HCT116 (cell line): Measurements from ENCODE around the gene CSHL1. TPM values are rescaled to one million over a fixed set of nuclear protein-coding genes. Genes with fewer than 3 reads are reported as not detected.

Experiments used
- ATAC-seq: fragments of 200-7000 bp; cut with Tn5 transposase; 2 replicates; pipeline ENCODE4 v1.9.1; 2020; ENCODE audit warnings: mild to moderate bottlenecking, moderate library complexity
- BruUV-seq: library from RNA; stranded (reverse); fragments of 400-500 nt; replicated peaks from 2 replicates; lab custom pipeline; 2021; lab: Mats Ljungman, UMichigan
- CTCF ChIA-PET: fragments of 300-600 bp; sonication (Branson Sonifier 250); formaldehyde crosslinking; loops from one replicate; lab custom pipeline; 2021; ENCODE audit warnings: antibody characterized with exemption; lab: Charles Lee
- POLR2A ChIA-PET: fragments of 300-600, 350-600 bp; sonication (Branson Sonifier 250); formaldehyde crosslinking; loops from one replicate; lab custom pipeline; 2021; ENCODE audit warnings: antibody characterized with exemption; lab: Charles Lee
- RAD21 ChIA-PET, 2 experiments: fragments of 300-600 bp; sonication (Branson Sonifier 250); formaldehyde crosslinking; loops; one replicate each; lab custom pipeline; 2023; ENCODE audit warnings: low total read pairs in 2 of 2; ENCODE audit not compliant: uncharacterized antibody in 2 of 2, unreplicated experiment in 2 of 2, low non-redundant PET in 1 of 2; lab: Charles Lee
- DNase-seq: peaks from one replicate; pipeline ENCODE4 v3.0.0-alpha.2; 2010; ENCODE audit warnings: low read depth, low spot score
- H2AFZ ChIP-seq: fragments of 200-600 bp; shearing (Covaris generic), sonication (generic); 2 replicates; pipeline ENCODE4 v1.6.1; 2017; ENCODE audit warnings: low read depth, mixed run types, mixed read lengths, antibody characterized with exemption, low read length; ENCODE audit not compliant: poor library complexity, severe bottlenecking
- H3K27ac ChIP-seq: 2 replicates; pipeline ENCODE4 v1.5.1; 2012; ENCODE audit warnings: low read depth, low read length
- H3K27me3 ChIP-seq: fragments of 200-600 bp; sonication (generic); 2 replicates; pipeline ENCODE4 v1.6.1; 2016; ENCODE audit warnings: mixed run types, low read length, mixed read lengths; ENCODE audit not compliant: insufficient read depth
- H3K36me3 ChIP-seq, 2 experiments: fragments of 200-500 bp in 1 of 2; fragments of 200-600 bp in 1 of 2; sonication (Bioruptor generic) in 1 of 2; sonication (generic) in 1 of 2; 2 replicates each; pipeline versions ENCODE4 v1.5.1 to v1.6.1; 2014 to 2016; ENCODE audit warnings: low read length in 2 of 2, inconsistent platforms in 1 of 2, mixed read lengths in 1 of 2, mixed run types in 1 of 2; ENCODE audit not compliant: insufficient read depth in 2 of 2, control insufficient read depth in 1 of 2
- H3K4me1 ChIP-seq, 2 experiments: fragments of 200-600 bp in 1 of 2; sonication (generic) in 1 of 2; 2 replicates each; pipeline versions ENCODE4 v1.5.1 to v1.6.1; 2012 to 2017; ENCODE audit warnings: low read length in 2 of 2, inconsistent platforms in 1 of 2, mild to moderate bottlenecking in 1 of 2, mixed read lengths in 1 of 2, mixed run types in 1 of 2, moderate library complexity in 1 of 2; ENCODE audit not compliant: insufficient read depth in 2 of 2, control insufficient read depth in 1 of 2
- H3K4me2 ChIP-seq: fragments of 200-600 bp; sonication (generic); 2 replicates; pipeline ENCODE4 v1.6.1; 2017; ENCODE audit warnings: mixed run types, low read length, mixed read lengths
- H3K4me3 ChIP-seq, 2 experiments: fragments of 200-600 bp in 1 of 2; sonication (generic) in 1 of 2; replicated peaks in 1 of 2; 2 replicates each; pipeline ENCODE4 v1.5.1; 2011 to 2016; ENCODE audit warnings: low read length in 2 of 2, control low read depth in 1 of 2, low read depth in 1 of 2, mild to moderate bottlenecking in 1 of 2, mixed read lengths in 1 of 2, mixed run types in 1 of 2
- H3K79me2 ChIP-seq: fragments of 200-600 bp; sonication (generic); 2 replicates; pipeline ENCODE4 v1.6.1; 2017; ENCODE audit warnings: mild to moderate bottlenecking, mixed run types, low read length, moderate library complexity, mixed read lengths; ENCODE audit not compliant: insufficient read depth
- H3K9ac ChIP-seq: fragments of 200-600 bp; sonication (generic); 2 replicates; pipeline ENCODE4 v1.6.1; 2016; ENCODE audit warnings: low read length, mixed read lengths
- H3K9me2 ChIP-seq: fragments of 200-600 bp; sonication (generic), shearing (Covaris generic); 2 replicates; pipeline ENCODE4 v1.6.1; 2017; ENCODE audit warnings: mixed run types, mild to moderate bottlenecking, moderate library complexity; ENCODE audit not compliant: insufficient read depth
- H3K9me3 ChIP-seq, 2 experiments: fragments of 200-500 bp in 1 of 2; fragments of 200-600 bp in 1 of 2; sonication (Bioruptor generic) in 1 of 2; sonication (generic) in 1 of 2; 2 replicates each; pipeline ENCODE4 v1.6.1; 2014 to 2017; ENCODE audit warnings: low read length in 2 of 2, mixed read lengths in 2 of 2, inconsistent platforms in 1 of 2, low read depth in 1 of 2, mild to moderate bottlenecking in 1 of 2, mixed run types in 1 of 2, moderate library complexity in 1 of 2; ENCODE audit not compliant: control insufficient read depth in 1 of 2, insufficient read depth in 1 of 2
- H4K20me1 ChIP-seq: fragments of 200-600 bp; sonication (generic), shearing (Covaris generic); 2 replicates; pipeline ENCODE4 v1.6.1; 2017; ENCODE audit warnings: mixed run types, mild to moderate bottlenecking, moderate library complexity; ENCODE audit not compliant: insufficient read depth
- EZH2phosphoT487 ChIP-seq: fragments of 200-600 bp; IDR thresholded peaks from 2 replicates; pipeline ENCODE4 v1.6.1; 2018; ENCODE audit warnings: antibody characterized with exemption, borderline replicate concordance
- FOSL1 ChIP-seq: IDR thresholded peaks from 2 replicates; pipeline ENCODE4 v1.6.1; 2012; ENCODE audit warnings: low read depth
- JUND ChIP-seq: IDR thresholded peaks from 2 replicates; pipeline ENCODE4 v1.6.1; 2012
- POLR2A ChIP-seq: IDR thresholded peaks from 2 replicates; pipeline ENCODE4 v1.7.0; 2011; ENCODE audit warnings: borderline replicate concordance; ENCODE audit not compliant: insufficient read depth, insufficient read length; ENCODE audit errors: extremely low read depth
- SRF ChIP-seq: IDR thresholded peaks from 2 replicates; pipeline ENCODE4 v1.6.1; 2012; ENCODE audit warnings: low read depth
- TCF7L2 ChIP-seq: IDR thresholded peaks from 2 replicates; pipeline ENCODE4 v1.7.0; 2011; ENCODE audit warnings: borderline replicate concordance, inconsistent platforms; ENCODE audit not compliant: insufficient read depth, insufficient read length; ENCODE audit errors: extremely low read depth
- YY1 ChIP-seq: IDR thresholded peaks from 2 replicates; pipeline ENCODE4 v1.6.1; 2011; ENCODE audit warnings: low read length, low read depth, moderate library complexity, mild to moderate bottlenecking; ENCODE audit not compliant: insufficient replicate concordance; ENCODE audit errors: extremely low read depth
- ZFX ChIP-seq: fragments of 450-650 bp; IDR thresholded peaks from 2 replicates; pipeline ENCODE4 v1.6.1; 2017
- ZNF274 ChIP-seq: fragments of 200-500 bp; sonication (Bioruptor generic); IDR thresholded peaks from 2 replicates; pipeline ENCODE4 v1.6.1; 2014; ENCODE audit warnings: mild to moderate bottlenecking, low read depth, low read length, inconsistent platforms
- intact Hi-C: fragments of 100-400 bp; cut with micrococcal nuclease; formaldehyde crosslinking; loops from 2 replicates; pipeline ENCODE4 v1.10.0; 2022
- total RNA-seq: library from RNA; stranded (reverse); gene quantifications from one replicate; pipeline ENCODE4 v1.2.1, GENCODE V29; 2021; ENCODE audit not compliant: unreplicated experiment
- TF ChIP-seq, protein P1 (sequence below): IDR thresholded peaks from 2 replicates; pipeline ENCODE4 v1.6.1; 2012
- TF ChIP-seq, protein P2 (sequence below): IDR thresholded peaks from 2 replicates; pipeline ENCODE4 v1.6.1; 2012

Gene CSHL1
- total RNA-seq, 1 experiment from 2014 or later: not detected

GRCh38 chr17:63944736-63945499 lies 33.9 kb upstream of the CSHL1 start:
- Histone ChIP-seq H4K20me1 (no peaks in the 10 kb centered on the region), H3K27ac (no peak overlapping the region), H2AFZ (no peak overlapping the region), H3K27me3 (no peaks in the 10 kb centered on the region), H3K9me2 (no peaks in the 10 kb centered on the region), H3K4me2 (no peak overlapping the region), H3K9me3 (no peaks in the 10 kb centered on the region), H3K4me1 (peaks cover 0 to 4% of the 10 kb centered on the region in 2 experiments; a peak in 1 of 4 replicates), H3K4me3 (no peak overlapping the region), H3K9ac (no peak overlapping the region), H3K79me2 (no peaks in the 10 kb centered on the region), H3K36me3 (no peaks in the 10 kb centered on the region)
- RAD21 ChIA-PET: interaction anchor here in 1 of 2 experiments (2.2 kb wide), 1 partner anchor 26 kb away, joined by 20 read pairs; the partner anchor contains the start of gene GH1
- ATAC-seq: no peak
- no peak for DNase-seq
- POLR2A ChIA-PET: no interaction called here
- TF ChIP-seq ZNF274: no peak
- no peak for TF ChIP-seq YY1
- no peak for TF ChIP-seq SRF
- TF ChIP-seq FOSL1: no peak
- TF ChIP-seq, protein P1, sequence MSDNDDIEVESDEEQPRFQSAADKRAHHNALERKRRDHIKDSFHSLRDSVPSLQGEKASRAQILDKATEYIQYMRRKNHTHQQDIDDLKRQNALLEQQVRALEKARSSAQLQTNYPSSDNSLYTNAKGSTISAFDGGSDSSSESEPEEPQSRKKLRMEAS: no peak
- no peak for TF ChIP-seq ZFX
- no peak for TF ChIP-seq JUND
- TF ChIP-seq TCF7L2: no peak
- TF ChIP-seq EZH2phosphoT487: no peak
- TF ChIP-seq POLR2A: no peak
- TF ChIP-seq, protein P2, sequence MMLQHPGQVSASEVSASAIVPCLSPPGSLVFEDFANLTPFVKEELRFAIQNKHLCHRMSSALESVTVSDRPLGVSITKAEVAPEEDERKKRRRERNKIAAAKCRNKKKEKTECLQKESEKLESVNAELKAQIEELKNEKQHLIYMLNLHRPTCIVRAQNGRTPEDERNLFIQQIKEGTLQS: no peak
- CTCF ChIA-PET: interaction anchor here (1.5 to 2.9 kb wide), 4 partner anchors 12 to 44 kb away, joined by 3 to 69 read pairs (median 20); partner anchors contain the start of gene GH1
- intact Hi-C loops: no loop called here
- BruUV-seq: no TSS peak
